ENCODE data around the gene MAP3K15. TPM values are rescaled to one million over a fixed set of nuclear protein-coding genes. Genes with fewer than 3 reads are reported as not detected.
A peak's percentile ranks its signal among the peaks of the same experiment; 100 is the strongest.

The MAP3K15 gene, protein sequence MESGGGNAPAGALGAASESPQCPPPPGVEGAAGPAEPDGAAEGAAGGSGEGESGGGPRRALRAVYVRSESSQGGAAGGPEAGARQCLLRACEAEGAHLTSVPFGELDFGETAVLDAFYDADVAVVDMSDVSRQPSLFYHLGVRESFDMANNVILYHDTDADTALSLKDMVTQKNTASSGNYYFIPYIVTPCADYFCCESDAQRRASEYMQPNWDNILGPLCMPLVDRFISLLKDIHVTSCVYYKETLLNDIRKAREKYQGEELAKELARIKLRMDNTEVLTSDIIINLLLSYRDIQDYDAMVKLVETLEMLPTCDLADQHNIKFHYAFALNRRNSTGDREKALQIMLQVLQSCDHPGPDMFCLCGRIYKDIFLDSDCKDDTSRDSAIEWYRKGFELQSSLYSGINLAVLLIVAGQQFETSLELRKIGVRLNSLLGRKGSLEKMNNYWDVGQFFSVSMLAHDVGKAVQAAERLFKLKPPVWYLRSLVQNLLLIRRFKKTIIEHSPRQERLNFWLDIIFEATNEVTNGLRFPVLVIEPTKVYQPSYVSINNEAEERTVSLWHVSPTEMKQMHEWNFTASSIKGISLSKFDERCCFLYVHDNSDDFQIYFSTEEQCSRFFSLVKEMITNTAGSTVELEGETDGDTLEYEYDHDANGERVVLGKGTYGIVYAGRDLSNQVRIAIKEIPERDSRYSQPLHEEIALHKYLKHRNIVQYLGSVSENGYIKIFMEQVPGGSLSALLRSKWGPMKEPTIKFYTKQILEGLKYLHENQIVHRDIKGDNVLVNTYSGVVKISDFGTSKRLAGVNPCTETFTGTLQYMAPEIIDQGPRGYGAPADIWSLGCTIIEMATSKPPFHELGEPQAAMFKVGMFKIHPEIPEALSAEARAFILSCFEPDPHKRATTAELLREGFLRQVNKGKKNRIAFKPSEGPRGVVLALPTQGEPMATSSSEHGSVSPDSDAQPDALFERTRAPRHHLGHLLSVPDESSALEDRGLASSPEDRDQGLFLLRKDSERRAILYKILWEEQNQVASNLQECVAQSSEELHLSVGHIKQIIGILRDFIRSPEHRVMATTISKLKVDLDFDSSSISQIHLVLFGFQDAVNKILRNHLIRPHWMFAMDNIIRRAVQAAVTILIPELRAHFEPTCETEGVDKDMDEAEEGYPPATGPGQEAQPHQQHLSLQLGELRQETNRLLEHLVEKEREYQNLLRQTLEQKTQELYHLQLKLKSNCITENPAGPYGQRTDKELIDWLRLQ (N-terminal part only)
- total RNA-seq = under 1 TPM in 1 of 2 donors, not detected in 1; 0.56 TPM

DNA sequence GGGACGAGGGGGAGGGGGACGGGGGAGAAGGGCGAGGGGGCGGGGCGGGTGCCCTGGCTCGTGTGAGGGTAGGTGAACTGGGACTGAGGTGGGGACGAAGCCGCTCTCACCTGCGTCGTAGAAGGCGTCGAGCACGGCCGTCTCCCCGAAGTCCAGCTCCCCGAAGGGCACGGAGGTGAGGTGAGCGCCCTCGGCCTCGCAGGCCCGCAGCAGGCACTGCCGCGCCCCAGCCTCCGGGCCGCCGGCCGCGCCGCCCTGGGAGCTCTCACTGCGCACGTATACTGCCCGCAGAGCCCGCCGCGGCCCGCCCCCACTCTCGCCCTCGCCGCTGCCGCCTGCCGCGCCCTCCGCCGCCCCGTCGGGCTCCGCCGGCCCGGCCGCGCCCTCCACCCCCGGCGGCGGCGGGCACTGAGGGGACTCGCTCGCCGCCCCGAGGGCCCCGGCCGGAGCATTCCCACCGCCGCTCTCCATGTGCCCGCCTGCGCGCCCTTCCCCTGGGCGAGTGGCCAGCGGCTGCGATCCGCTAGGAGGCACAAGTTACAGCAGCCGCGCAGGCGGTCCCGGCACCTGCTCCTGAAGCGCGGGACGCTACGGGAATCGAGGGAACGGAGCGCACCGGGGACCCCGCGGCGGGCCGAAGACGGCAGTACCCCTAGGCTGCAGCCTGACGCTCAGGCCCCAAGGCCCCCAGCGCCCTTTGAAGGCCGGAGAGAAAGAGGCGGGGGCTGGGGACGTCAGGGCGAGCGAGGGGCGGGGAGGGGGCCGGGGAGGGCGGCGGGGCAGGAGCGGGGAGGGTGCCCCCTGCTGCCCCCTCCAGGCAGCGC, at the start of gene MAP3K15:
MAP3K15 (minus strand) TSS at position 718 of the 824 bp plus-strand sequence; CDS start at position 471, 247 bp downstream.
- DNase-seq (ENCODE audit: low spot score) (no peak), ATAC-seq (ENCODE audit: insufficient number of reproducible peaks, low FRiP score, low read depth) (no peak)
- Histone ChIP-seq H3K27ac (no peak within 1 kb of the TSS), H3K27me3 (replicated peaks; ENCODE audit: insufficient read depth) (no peaks in the 10 kb centered on the region), H3K4me3 (peak within 1 kb of the TSS; percentile 62), H3K9me3 (no peaks in the 10 kb centered on the region), H3K4me1 (ENCODE audit: control insufficient read depth in 1 of 2, low read depth in 2 of 2) (no peaks in the 10 kb centered on the region), H3K36me3 (no peaks in the 10 kb centered on the region)
- TF ChIP-seq, protein P1, sequence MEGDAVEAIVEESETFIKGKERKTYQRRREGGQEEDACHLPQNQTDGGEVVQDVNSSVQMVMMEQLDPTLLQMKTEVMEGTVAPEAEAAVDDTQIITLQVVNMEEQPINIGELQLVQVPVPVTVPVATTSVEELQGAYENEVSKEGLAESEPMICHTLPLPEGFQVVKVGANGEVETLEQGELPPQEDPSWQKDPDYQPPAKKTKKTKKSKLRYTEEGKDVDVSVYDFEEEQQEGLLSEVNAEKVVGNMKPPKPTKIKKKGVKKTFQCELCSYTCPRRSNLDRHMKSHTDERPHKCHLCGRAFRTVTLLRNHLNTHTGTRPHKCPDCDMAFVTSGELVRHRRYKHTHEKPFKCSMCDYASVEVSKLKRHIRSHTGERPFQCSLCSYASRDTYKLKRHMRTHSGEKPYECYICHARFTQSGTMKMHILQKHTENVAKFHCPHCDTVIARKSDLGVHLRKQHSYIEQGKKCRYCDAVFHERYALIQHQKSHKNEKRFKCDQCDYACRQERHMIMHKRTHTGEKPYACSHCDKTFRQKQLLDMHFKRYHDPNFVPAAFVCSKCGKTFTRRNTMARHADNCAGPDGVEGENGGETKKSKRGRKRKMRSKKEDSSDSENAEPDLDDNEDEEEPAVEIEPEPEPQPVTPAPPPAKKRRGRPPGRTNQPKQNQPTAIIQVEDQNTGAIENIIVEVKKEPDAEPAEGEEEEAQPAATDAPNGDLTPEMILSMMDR (IDR thresholded peaks at IDR 0.05) = peak; percentile 27

DNA sequence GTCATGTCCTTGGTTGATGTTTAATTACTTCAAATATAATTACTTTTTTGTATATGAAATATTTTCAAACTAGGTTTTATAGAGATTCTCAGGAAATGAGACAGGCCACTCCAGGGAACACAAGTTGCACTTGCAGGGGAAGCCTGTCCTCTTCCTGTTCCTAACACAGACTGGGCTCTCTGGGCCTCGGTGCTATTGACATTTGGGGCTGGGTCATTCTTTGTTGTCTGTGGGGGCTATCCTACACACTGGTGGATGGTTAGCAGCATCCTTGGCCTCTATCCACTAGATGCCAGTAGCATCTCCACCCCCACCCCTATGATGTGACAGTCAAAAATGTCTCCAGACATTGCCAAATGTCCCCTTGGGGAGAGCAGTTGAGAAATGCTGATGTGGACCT, 49.3 kb upstream of the MAP3K15 start:
- Histone ChIP-seq H3K27me3 (replicated peaks; ENCODE audit: insufficient read depth) (no peaks in the 10 kb centered on the region), H3K36me3 (no peaks in the 10 kb centered on the region), H3K27ac (no peak overlapping the region), H3K4me1 (ENCODE audit: control insufficient read depth in 1 of 2, low read depth in 2 of 2) (no peaks in the 10 kb centered on the region), H3K4me3 (no peak overlapping the region), H3K9me3 (no peaks in the 10 kb centered on the region)
- DNase-seq (ENCODE audit: low spot score) (no peak), ATAC-seq (ENCODE audit: insufficient number of reproducible peaks, low FRiP score, low read depth) (no peak)
- TF ChIP-seq, protein P1 (IDR thresholded peaks at IDR 0.05) = no peak

DNA sequence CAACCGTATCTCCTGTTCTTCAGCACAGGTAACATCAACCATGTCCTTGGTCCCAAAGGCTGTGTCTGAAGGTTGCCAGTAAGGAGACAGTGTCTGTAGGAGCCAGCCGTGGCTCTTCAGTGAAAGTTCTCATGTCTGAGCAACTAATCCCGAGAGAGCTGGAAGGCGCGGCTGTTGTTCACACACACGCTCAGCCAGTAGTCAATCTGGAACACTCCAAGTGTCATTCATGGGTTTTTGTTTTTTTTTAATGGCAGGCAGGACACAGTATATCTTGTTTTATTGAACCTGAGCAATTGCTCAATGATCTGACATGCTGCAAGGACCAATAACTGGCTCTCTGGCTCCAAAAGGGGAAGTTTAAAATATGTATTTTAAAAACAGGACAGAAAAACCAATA, 48.4 kb upstream of the MAP3K15 start:
- Histone ChIP-seq H3K36me3 (no peaks in the 10 kb centered on the region), H3K27me3 (replicated peaks; ENCODE audit: insufficient read depth) (no peaks in the 10 kb centered on the region), H3K4me3 (no peak overlapping the region), H3K9me3 (no peaks in the 10 kb centered on the region), H3K27ac (no peak overlapping the region), H3K4me1 (ENCODE audit: control insufficient read depth in 1 of 2, low read depth in 2 of 2) (no peaks in the 10 kb centered on the region)
- TF ChIP-seq, protein P1 (IDR thresholded peaks at IDR 0.05) = no peak
- DNase-seq (ENCODE audit: low spot score) = no peak
- no peak for ATAC-seq (ENCODE audit: insufficient number of reproducible peaks, low FRiP score, low read depth)

DNA sequence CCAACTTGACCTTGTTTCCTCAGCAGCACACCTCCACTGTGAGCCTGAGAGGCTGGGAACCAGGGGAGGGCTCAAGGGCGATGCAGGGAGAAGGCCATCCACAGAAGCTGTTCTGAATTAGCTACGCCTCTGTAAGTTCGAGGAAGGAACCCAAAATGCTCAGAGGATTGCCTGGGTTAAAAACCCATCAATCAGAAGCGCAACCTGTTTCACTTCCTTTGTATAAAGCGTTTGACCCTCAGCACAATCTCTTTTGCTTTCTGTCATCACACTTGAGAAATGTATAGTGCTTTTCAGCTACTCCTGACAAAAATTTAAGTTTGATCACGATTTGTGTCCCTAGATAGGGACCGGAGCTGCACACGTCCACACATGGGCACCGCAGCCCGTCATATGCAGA, 48.0 kb upstream of the MAP3K15 start:
- no peaks in the 10 kb centered on the region for H3K27me3 ChIP-seq (replicated peaks; ENCODE audit: insufficient read depth)
- no peaks in the 10 kb centered on the region for H3K4me1 ChIP-seq (ENCODE audit: control insufficient read depth in 1 of 2, low read depth in 2 of 2)
- no peak overlapping the region for H3K27ac ChIP-seq
- no peak overlapping the region for H3K4me3 ChIP-seq
- TF ChIP-seq, protein P1 (IDR thresholded peaks at IDR 0.05) = no peak
- H3K36me3 ChIP-seq = no peaks in the 10 kb centered on the region
- ATAC-seq (ENCODE audit: insufficient number of reproducible peaks, low FRiP score, low read depth) = no peak
- DNase-seq (ENCODE audit: low spot score) = no peak
- no peaks in the 10 kb centered on the region for H3K9me3 ChIP-seq
